Measurements from ENCODE around the gene CDK14.

DNA sequence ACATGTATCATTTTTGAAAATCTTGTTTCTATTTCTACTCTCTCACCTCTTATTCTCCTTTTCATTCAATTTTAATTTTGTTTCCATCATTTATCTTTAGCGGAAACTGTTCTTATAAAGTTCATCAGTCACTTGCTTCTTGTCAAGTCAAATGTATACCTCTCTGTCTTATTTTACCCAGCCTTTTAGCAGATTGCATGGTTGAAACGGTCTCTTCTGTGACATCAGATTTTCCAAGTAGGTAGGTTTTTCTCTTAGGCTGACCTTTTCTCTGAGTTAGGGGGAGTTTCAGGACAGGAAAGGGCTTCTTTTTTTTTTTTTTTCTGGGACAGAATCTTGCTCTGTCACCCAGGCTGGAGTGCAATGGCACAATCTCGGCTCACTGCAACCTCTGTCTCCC, 195.5 kb downstream of the CDK14 start:
- TF ChIP-seq, protein P1, sequence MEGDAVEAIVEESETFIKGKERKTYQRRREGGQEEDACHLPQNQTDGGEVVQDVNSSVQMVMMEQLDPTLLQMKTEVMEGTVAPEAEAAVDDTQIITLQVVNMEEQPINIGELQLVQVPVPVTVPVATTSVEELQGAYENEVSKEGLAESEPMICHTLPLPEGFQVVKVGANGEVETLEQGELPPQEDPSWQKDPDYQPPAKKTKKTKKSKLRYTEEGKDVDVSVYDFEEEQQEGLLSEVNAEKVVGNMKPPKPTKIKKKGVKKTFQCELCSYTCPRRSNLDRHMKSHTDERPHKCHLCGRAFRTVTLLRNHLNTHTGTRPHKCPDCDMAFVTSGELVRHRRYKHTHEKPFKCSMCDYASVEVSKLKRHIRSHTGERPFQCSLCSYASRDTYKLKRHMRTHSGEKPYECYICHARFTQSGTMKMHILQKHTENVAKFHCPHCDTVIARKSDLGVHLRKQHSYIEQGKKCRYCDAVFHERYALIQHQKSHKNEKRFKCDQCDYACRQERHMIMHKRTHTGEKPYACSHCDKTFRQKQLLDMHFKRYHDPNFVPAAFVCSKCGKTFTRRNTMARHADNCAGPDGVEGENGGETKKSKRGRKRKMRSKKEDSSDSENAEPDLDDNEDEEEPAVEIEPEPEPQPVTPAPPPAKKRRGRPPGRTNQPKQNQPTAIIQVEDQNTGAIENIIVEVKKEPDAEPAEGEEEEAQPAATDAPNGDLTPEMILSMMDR (IDR thresholded peaks at IDR 0.05) = no peak
- TF ChIP-seq POLR2A (IDR thresholded peaks at IDR 0.05) = no peak
